Stomach (tissue), 4 donors: ENCODE measurements around the gene PRR5.

Experiments
- CTCF ChIP-seq, 7 experiments: fragments of 450-650 bp in 4 of 7; fragments of 200-600 bp in 3 of 7; sonication (generic) in 3 of 7; IDR thresholded peaks; one replicate each; pipeline ENCODE4 v1.5.1; 2016 to 2019; ENCODE audit warnings: antibody characterized with exemption in 7 of 7, control low read depth in 2 of 7, mild to moderate bottlenecking in 1 of 7
- EP300 ChIP-seq: sonication (generic); formaldehyde crosslinking; IDR thresholded peaks from one replicate; pipeline ENCODE4 v1.6.1; 2017; ENCODE audit warnings: antibody characterized with exemption

DNA sequence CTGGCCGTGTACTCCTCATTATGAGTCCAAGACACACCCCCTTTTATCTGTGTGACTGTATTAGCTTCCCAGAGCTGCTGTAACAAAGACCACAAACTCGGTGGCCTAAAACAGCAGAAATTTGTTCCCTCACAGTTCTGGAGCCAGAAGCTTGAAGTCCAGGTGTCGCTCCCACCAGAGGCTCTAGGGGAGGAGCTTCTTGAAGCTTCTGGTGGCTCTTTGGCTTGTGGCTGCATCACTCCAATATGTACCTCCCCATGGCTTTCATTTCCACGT is 3.0 kb downstream of the PRR5 start:
- TF ChIP-seq CTCF (IDR thresholded peaks at IDR 0.05) (no peak), EP300 (no peak)
